AG04450 (cell line): ENCODE results near the gene BABAM2. TPM values are rescaled to one million over a fixed set of nuclear protein-coding genes. Genes with fewer than 3 reads are reported as not detected.
"Not testable (repeated sequence)": the region's sequence is repeated elsewhere in the genome, so short reads cannot be mapped to it uniquely, and the experiment has no call there.

ENCODE experiments used
- CTCF ChIA-PET: fragments of 300-600, 350-600 bp; formaldehyde crosslinking; extraction: SDS; loops from one replicate; lab custom pipeline; 2022; ENCODE audit warnings: antibody characterized with exemption, inconsistent platforms; lab: Charles Lee
- POLR2A ChIA-PET: fragments of 350-600 bp; formaldehyde crosslinking; extraction: SDS; loops from one replicate; lab custom pipeline; 2021; ENCODE audit warnings: antibody characterized with exemption, inconsistent platforms; lab: Yijun Ruan, JAX
- DNase-seq: peaks from one replicate; pipeline ENCODE4 v3.0.0-alpha.2; 2011; ENCODE audit warnings: low read depth, low spot score
- H3K27ac ChIP-seq: one replicate; pipeline ENCODE4 v1.5.1; 2012; ENCODE audit warnings: low read depth, low read length, control low read depth
- H3K27me3 ChIP-seq: one replicate; pipeline ENCODE4 v1.6.0; 2012; ENCODE audit warnings: low read length; ENCODE audit not compliant: control insufficient read depth, insufficient read depth
- H3K4me3 ChIP-seq: 2 replicates; pipeline ENCODE4 v1.5.1; 2011; ENCODE audit warnings: mild to moderate bottlenecking, low read depth, low read length, control low read depth
- H3K9me3 ChIP-seq: 2 replicates; pipeline ENCODE4 v1.5.1; 2012; ENCODE audit warnings: low read length; ENCODE audit not compliant: control insufficient read depth, insufficient read depth
- polyA plus RNA-seq: library from polyadenylated mRNA; depleted of rRNA; stranded (reverse); fragments of >200 nt; gene quantifications from 2 replicates; pipeline ENCODE4 v1.2.3, GENCODE V29; 2011
- TF ChIP-seq, protein P1 (sequence below): IDR thresholded peaks from 2 replicates; pipeline ENCODE4 v1.5.1; 2011; ENCODE audit warnings: low read depth, low read length, control low read depth, inconsistent platforms

Gene BABAM2
- polyA plus RNA-seq, 1 experiment = 44.5 TPM

DNA sequence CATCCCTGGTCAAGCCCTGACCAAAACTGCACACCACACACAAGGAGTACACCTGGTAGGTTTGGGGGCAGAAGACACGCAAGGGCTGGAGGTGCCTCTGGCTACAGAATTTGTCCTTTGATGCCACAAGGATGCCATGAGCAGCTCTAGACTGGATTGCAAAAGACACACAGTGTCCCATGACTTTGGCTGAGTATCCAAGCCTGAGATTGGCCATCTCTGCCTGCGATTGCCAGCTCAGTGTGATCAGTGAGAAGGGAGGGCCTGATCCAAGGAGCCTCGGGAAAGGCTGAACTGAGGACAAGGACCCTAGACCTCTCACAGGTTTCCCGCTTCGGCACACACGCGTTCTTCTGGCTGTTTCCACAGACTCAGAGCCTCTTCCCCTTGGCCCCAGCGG lies 442.2 kb downstream of the BABAM2 start:
- ChIA-PET CTCF (no interaction called here), POLR2A (no interaction called here)
- DNase-seq = no peak

DNA sequence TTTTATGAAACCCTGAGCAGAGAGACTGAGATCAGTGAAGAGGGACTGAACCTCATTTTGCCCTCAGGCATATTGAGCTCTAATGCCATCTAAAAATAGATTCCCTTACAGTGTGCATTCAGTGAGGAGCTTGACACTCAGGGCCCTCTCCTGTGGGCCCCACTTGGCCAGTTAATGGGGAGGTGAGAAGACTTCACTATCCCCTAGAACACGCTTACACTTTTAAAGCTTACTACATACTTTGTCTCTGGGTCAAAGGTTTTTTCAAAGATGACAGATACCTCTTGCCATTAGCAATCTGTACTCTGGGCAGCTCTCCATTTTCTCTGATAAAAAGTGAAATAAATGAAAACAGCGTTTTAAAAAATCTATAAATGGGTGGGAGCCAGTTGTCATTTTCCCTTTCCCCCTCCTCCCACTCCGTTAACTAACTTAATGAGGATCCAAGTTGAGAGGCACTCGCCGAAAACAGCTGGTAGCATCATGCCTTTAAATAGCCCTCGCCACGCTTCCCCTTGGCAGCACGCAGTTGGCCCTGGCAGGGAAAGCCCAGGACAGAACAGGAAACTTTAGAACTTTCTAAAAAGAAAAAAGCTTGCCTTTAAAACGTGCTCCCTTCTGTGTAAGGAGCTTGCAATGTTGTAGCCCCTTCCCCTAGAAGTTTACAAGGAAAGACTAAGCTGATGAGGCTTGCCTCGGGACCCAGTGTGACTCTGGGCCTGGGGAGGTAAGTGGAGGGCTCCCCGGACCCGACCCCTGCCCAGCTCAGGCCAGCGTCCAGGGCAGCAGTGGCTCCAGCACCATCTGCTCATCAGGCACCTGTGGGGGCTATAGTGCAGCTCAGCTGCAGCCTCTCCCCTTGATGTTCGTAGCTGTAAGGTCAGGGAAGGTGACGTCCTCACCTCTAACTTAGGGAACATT lies 443.3 kb downstream of the BABAM2 start:
- Histone ChIP-seq H3K27me3 (no peaks in the 10 kb centered on the region), H3K4me3 (no peak overlapping the region), H3K9me3 (no peaks in the 10 kb centered on the region; the same call in 1 of the 2 replicates), H3K27ac (no peak overlapping the region)
- ChIA-PET CTCF (no interaction called here), POLR2A (no interaction called here)
- DNase-seq = no peak
- TF ChIP-seq, protein P1, sequence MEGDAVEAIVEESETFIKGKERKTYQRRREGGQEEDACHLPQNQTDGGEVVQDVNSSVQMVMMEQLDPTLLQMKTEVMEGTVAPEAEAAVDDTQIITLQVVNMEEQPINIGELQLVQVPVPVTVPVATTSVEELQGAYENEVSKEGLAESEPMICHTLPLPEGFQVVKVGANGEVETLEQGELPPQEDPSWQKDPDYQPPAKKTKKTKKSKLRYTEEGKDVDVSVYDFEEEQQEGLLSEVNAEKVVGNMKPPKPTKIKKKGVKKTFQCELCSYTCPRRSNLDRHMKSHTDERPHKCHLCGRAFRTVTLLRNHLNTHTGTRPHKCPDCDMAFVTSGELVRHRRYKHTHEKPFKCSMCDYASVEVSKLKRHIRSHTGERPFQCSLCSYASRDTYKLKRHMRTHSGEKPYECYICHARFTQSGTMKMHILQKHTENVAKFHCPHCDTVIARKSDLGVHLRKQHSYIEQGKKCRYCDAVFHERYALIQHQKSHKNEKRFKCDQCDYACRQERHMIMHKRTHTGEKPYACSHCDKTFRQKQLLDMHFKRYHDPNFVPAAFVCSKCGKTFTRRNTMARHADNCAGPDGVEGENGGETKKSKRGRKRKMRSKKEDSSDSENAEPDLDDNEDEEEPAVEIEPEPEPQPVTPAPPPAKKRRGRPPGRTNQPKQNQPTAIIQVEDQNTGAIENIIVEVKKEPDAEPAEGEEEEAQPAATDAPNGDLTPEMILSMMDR = no peak

More for the DNA sequence above, 442.2 kb downstream of the BABAM2 start:
- no peaks in the 10 kb centered on the region; the same call in 1 of the 2 replicates for H3K9me3 ChIP-seq
- no peaks in the 10 kb centered on the region for H3K27me3 ChIP-seq
- TF ChIP-seq, protein P1 = no peak
- H3K4me3 ChIP-seq = no peak overlapping the region
- no peak overlapping the region for H3K27ac ChIP-seq

DNA sequence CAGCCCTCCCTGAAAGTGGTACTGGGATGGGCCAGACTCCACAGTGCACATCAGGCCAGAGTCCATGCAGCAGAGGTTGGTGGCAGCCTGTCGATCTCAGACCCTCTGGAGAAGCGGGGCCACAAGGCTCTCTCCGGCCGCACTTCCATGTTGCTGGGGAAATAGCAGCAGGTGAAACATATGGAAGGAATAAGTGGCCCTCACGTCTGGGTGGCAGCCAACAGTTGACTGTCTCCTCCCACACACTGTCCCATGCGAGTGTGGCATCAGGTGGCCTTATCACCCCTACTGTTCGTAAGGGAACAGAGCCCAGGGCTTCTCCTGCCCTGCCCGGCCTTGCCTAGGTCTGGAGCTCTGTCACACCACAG lies 444.0 kb downstream of the BABAM2 start:
- ChIA-PET POLR2A (no interaction called here), CTCF (no interaction called here)
- Histone ChIP-seq H3K27me3 (no peaks in the 10 kb centered on the region), H3K9me3 (no peaks in the 10 kb centered on the region; the same call in 1 of the 2 replicates), H3K27ac (no peak overlapping the region), H3K4me3 (no peak overlapping the region)
- DNase-seq = no peak
- TF ChIP-seq, protein P1 = no peak

DNA sequence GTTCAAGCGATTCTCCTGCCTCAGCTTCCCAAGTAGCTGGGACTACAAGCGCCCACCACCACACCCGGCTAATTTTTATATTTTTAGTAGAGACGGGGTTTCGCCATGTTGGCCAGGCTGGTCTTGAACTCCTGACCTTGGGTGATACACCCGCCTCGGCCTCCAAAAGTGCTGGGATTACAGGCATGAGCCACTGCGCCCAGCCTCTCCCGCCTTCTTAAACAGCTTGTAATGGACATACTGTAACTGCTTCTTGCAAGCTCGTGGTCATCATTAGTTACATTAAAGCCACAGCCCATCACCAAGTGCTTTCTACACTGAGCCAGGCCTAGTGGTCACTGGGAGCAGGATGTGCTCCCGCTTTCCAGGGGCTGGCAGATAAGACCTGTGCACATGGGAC lies 444.7 kb downstream of the BABAM2 start:
- DNase-seq, H3K27ac ChIP-seq, H3K4me3 ChIP-seq, H3K9me3 ChIP-seq, H3K27me3 ChIP-seq, POLR2A ChIA-PET, CTCF ChIA-PET: not testable (repeated sequence)

DNA sequence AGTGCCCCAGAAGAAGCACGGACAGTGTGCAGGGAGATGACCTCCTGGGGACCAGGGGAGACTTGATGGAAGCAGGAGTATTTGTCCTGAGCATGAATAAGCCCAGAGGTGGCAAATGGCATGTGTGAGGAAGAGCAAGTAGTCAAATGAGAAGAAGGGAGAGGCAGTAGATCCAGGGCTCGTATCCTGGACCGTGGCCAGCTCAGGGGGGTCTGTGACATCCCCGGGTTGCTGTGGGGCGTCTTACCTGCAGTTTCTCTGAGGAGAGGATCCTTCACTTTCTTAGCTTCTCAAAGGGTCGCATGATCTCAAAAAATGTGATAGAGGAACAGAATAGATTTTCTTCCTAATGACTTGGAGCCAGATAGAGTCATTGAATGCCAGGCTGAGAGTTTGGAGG lies 445.1 kb downstream of the BABAM2 start:
- Histone ChIP-seq H3K27ac (no peak overlapping the region), H3K9me3 (no peaks in the 10 kb centered on the region; the same call in 1 of the 2 replicates), H3K4me3 (no peak overlapping the region), H3K27me3 (no peaks in the 10 kb centered on the region)
- TF ChIP-seq, protein P1 = no peak
- ChIA-PET POLR2A (no interaction called here), CTCF (no interaction called here)
- DNase-seq = no peak
